SK-N-SH (cell line): ENCODE data around the gene GPX7. TPM values are rescaled to one million over a fixed set of nuclear protein-coding genes. Genes with fewer than 3 reads are reported as not detected.

Experiments used
- CTCF ChIA-PET: fragments of 300-600, 350-600 bp; formaldehyde crosslinking; extraction: SDS; loops from one replicate; lab custom pipeline; 2021; lab: Yijun Ruan, JAX
- POLR2A ChIA-PET: fragments of 350-600 bp; sonication (Branson Sonifier 250); formaldehyde crosslinking; extraction: SDS; loops from one replicate; lab custom pipeline; 2020; ENCODE audit warnings: antibody characterized with exemption, inconsistent platforms; lab: Yijun Ruan, JAX
- DNase-seq: peaks from one replicate; pipeline ENCODE4 v3.0.0; 2012
- H2AFZ ChIP-seq: fragments of 200-600 bp; sonication (generic); 2 replicates; pipeline ENCODE4 v1.8.1; 2016; ENCODE audit warnings: antibody characterized with exemption, mild to moderate bottlenecking, low read depth
- H3F3A ChIP-seq: fragments of 200-600 bp; sonication (generic); replicated peaks from 2 replicates; pipeline ENCODE3; 2016; ENCODE audit warnings: antibody characterized with exemption, mild to moderate bottlenecking; ENCODE audit not compliant: insufficient read depth
- H3K27ac ChIP-seq, 2 experiments: fragments of 200-500 bp in 1 of 2; fragments of 200-600 bp in 1 of 2; sonication (Bioruptor generic) in 1 of 2; sonication (generic), shearing (Covaris generic) in 1 of 2; 2 replicates each; pipeline versions ENCODE4 v1.5.1 to v1.6.1; 2014 to 2016; ENCODE audit warnings: low read depth in 2 of 2, inconsistent platforms in 1 of 2, low read length in 1 of 2, mild to moderate bottlenecking in 1 of 2, mixed read lengths in 1 of 2
- H3K27me3 ChIP-seq: fragments of 200-600 bp; sonication (generic), shearing (Covaris generic); 2 replicates; pipeline ENCODE4 v1.6.1; 2016; ENCODE audit warnings: mixed run types; ENCODE audit not compliant: insufficient read depth
- H3K36me3 ChIP-seq, 2 experiments: fragments of 200-500 bp in 1 of 2; fragments of 200-600 bp in 1 of 2; sonication (Bioruptor generic) in 1 of 2; sonication (generic) in 1 of 2; replicated peaks in 1 of 2; 2 replicates each; pipeline versions ENCODE3 to v1.5.1; 2014 to 2016; ENCODE audit warnings: low read length in 1 of 2, mild to moderate bottlenecking in 1 of 2; ENCODE audit not compliant: insufficient read depth in 2 of 2, control insufficient read depth in 1 of 2
- H3K4me1 ChIP-seq, 2 experiments: fragments of 200-500 bp in 1 of 2; fragments of 200-600 bp in 1 of 2; sonication (Bioruptor generic) in 1 of 2; sonication (generic), shearing (Covaris generic) in 1 of 2; 2 replicates each; pipeline versions ENCODE4 v1.5.1 to v1.6.1; 2014 to 2016; ENCODE audit warnings: low read depth in 1 of 2, low read length in 1 of 2, mixed run types in 1 of 2; ENCODE audit not compliant: insufficient read depth in 2 of 2, control insufficient read depth in 1 of 2
- H3K4me2 ChIP-seq: fragments of 200-600 bp; sonication (generic), shearing (Covaris generic); 2 replicates; pipeline ENCODE4 v1.6.1; 2017; ENCODE audit warnings: mixed run types
- H3K4me3 ChIP-seq, 2 experiments: fragments of 200-500 bp in 1 of 2; fragments of 200-600 bp in 1 of 2; sonication (Bioruptor generic) in 1 of 2; sonication (generic), shearing (Covaris generic) in 1 of 2; 2 replicates each; pipeline versions ENCODE4 v1.5.1 to v1.8.1; 2014 to 2016; ENCODE audit warnings: low read depth in 2 of 2, inconsistent platforms in 1 of 2, low read length in 1 of 2, mild to moderate bottlenecking in 1 of 2, mixed read lengths in 1 of 2, moderate library complexity in 1 of 2
- H3K79me2 ChIP-seq: fragments of 200-600 bp; sonication (generic); 2 replicates; pipeline ENCODE4 v1.8.1; 2017; ENCODE audit warnings: mild to moderate bottlenecking; ENCODE audit not compliant: insufficient read depth
- H3K9ac ChIP-seq: fragments of 200-600 bp; sonication (generic); 2 replicates; pipeline ENCODE4 v1.6.1; 2017; ENCODE audit warnings: mixed run types
- H3K9me2 ChIP-seq: fragments of 200-600 bp; sonication (generic); 2 replicates; pipeline ENCODE4 v1.6.1; 2017; ENCODE audit warnings: mixed run types
- H3K9me3 ChIP-seq: fragments of 200-600 bp; sonication (generic); 2 replicates; pipeline ENCODE4 v1.6.1; 2017; ENCODE audit warnings: mixed run types, mild to moderate bottlenecking, moderate library complexity
- H4K20me1 ChIP-seq: fragments of 200-600 bp; sonication (generic); 2 replicates; pipeline ENCODE4 v1.6.1; 2017; ENCODE audit warnings: mild to moderate bottlenecking, mixed run types; ENCODE audit not compliant: insufficient read depth
- EP300 ChIP-seq, 2 experiments: IDR thresholded peaks; 2 replicates each; pipeline versions ENCODE4 v1.4.0 to v1.6.1; 2012; ENCODE audit warnings: borderline replicate concordance in 1 of 2, low read depth in 1 of 2, low read length in 1 of 2
- EZH2phosphoT487 ChIP-seq: fragments of 200-600 bp; sonication (generic); IDR thresholded peaks from 2 replicates; pipeline ENCODE4 v1.6.1; 2017; ENCODE audit warnings: low read depth, mixed run types, mild to moderate bottlenecking, antibody characterized with exemption, moderate library complexity, borderline replicate concordance
- FOSL2 ChIP-seq: IDR thresholded peaks from 2 replicates; pipeline ENCODE4 v1.4.0; 2012; ENCODE audit warnings: low read depth, mild to moderate bottlenecking, moderate library complexity, borderline replicate concordance
- FOXJ3 ChIP-seq: sonication (generic); formaldehyde crosslinking; IDR thresholded peaks from 2 replicates; pipeline ENCODE4 v1.5.1; 2020; ENCODE audit warnings: mild to moderate bottlenecking, missing genetic modification reagents
- GATA2 ChIP-seq: sonication (generic); formaldehyde crosslinking; IDR thresholded peaks from 2 replicates; pipeline ENCODE4 v1.5.0; 2020; ENCODE audit warnings: mild to moderate bottlenecking, missing genetic modification reagents
- JUND ChIP-seq: IDR thresholded peaks from 2 replicates; pipeline ENCODE4 v1.4.0; 2012
- MEF2A ChIP-seq: IDR thresholded peaks from 2 replicates; pipeline ENCODE4 v1.4.0; 2012; ENCODE audit warnings: low read depth, borderline replicate concordance
- NFIC ChIP-seq: IDR thresholded peaks from 2 replicates; pipeline ENCODE4 v1.4.0; 2012; ENCODE audit warnings: borderline replicate concordance
- RAD21 ChIP-seq: IDR thresholded peaks from 2 replicates; pipeline ENCODE4 v1.6.1; 2012; ENCODE audit warnings: mild to moderate bottlenecking, low read length
- RFX5 ChIP-seq: IDR thresholded peaks from 2 replicates; pipeline ENCODE4 v1.6.1; 2012; ENCODE audit warnings: mild to moderate bottlenecking, improper control_type of control experiment, low read length
- SMC3 ChIP-seq: IDR thresholded peaks from 2 replicates; pipeline ENCODE4 v1.6.1; 2012; ENCODE audit warnings: low read depth, low read length, improper control_type of control experiment
- TCF12 ChIP-seq: IDR thresholded peaks from 2 replicates; pipeline ENCODE4 v1.4.0; 2012
- TEAD4 ChIP-seq: IDR thresholded peaks from 2 replicates; pipeline ENCODE4 v1.4.0; 2012; ENCODE audit warnings: mild to moderate bottlenecking, borderline replicate concordance; ENCODE audit not compliant: insufficient read depth
- YY1 ChIP-seq: IDR thresholded peaks from 2 replicates; pipeline ENCODE4 v1.4.0; 2012; ENCODE audit warnings: low read depth, mild to moderate bottlenecking
- WGBS: methylation state at CpG from one replicate; pipeline ENCODE4 v1.1.6; 2017; ENCODE audit warnings: low lambda C conversion rate; 5-methylcytosine and 5-hydroxymethylcytosine counted together
- polyA plus RNA-seq, 3 experiments: library from polyadenylated mRNA; depleted of rRNA; stranded (reverse); fragments of >200 nt; gene quantifications; 2 replicates each; pipeline ENCODE4 v1.2.3, GENCODE V29; 2012
- TF ChIP-seq, protein P1 (sequence below): IDR thresholded peaks from 2 replicates; pipeline ENCODE4 v1.6.1; 2012; ENCODE audit warnings: mild to moderate bottlenecking, low read depth, low read length, moderate library complexity
- TF ChIP-seq, protein P2 (sequence below): fragments of 150-350 bp; IDR thresholded peaks from 2 replicates; pipeline ENCODE4 v1.6.1; 2016; ENCODE audit warnings: mild to moderate bottlenecking, low read depth, low read length
- TF ChIP-seq, protein P3 (sequence below): IDR thresholded peaks from 2 replicates; pipeline ENCODE4 v1.4.0; 2012; ENCODE audit warnings: low read depth, borderline replicate concordance
- TF ChIP-seq, protein P4 (sequence below): fragments of 200-600 bp; sonication (generic); IDR thresholded peaks from 2 replicates; pipeline ENCODE4 v1.6.1; 2017; ENCODE audit warnings: antibody characterized with exemption, mild to moderate bottlenecking, moderate library complexity
- TF ChIP-seq, protein P5 (sequence below): fragments of 150-350 bp; IDR thresholded peaks from 2 replicates; pipeline ENCODE4 v1.6.1; 2017; ENCODE audit warnings: antibody characterized with exemption, low read length, low read depth, borderline replicate concordance

Gene GPX7
- polyA plus RNA-seq, 1 of the 3 experiments (the other 2 are of a cell fraction) = 6.2 TPM

DNA sequence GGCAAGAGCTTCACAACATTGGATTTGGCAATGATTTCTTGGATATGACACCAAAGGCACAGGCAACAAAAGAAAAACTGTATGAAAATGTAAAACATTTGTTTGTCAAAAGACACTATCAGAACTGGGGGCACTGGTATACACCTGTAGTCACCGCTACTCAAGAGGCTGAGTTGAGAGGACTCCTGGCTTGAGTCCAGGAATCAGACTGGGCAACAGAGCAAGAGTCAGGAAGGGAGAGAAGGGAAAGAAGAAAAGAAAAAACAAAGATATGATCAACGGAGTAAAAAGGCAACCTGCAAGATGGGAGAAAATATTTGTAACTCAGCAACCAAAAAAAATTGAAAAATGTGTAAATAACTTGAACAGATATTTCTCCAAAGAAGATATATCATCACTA lies 43.2 kb upstream of the GPX7 start (continued):
- TF ChIP-seq, protein P1, sequence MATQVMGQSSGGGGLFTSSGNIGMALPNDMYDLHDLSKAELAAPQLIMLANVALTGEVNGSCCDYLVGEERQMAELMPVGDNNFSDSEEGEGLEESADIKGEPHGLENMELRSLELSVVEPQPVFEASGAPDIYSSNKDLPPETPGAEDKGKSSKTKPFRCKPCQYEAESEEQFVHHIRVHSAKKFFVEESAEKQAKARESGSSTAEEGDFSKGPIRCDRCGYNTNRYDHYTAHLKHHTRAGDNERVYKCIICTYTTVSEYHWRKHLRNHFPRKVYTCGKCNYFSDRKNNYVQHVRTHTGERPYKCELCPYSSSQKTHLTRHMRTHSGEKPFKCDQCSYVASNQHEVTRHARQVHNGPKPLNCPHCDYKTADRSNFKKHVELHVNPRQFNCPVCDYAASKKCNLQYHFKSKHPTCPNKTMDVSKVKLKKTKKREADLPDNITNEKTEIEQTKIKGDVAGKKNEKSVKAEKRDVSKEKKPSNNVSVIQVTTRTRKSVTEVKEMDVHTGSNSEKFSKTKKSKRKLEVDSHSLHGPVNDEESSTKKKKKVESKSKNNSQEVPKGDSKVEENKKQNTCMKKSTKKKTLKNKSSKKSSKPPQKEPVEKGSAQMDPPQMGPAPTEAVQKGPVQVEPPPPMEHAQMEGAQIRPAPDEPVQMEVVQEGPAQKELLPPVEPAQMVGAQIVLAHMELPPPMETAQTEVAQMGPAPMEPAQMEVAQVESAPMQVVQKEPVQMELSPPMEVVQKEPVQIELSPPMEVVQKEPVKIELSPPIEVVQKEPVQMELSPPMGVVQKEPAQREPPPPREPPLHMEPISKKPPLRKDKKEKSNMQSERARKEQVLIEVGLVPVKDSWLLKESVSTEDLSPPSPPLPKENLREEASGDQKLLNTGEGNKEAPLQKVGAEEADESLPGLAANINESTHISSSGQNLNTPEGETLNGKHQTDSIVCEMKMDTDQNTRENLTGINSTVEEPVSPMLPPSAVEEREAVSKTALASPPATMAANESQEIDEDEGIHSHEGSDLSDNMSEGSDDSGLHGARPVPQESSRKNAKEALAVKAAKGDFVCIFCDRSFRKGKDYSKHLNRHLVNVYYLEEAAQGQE = no peak
- TF ChIP-seq, all 33 proteins: peak for 0

DNA sequence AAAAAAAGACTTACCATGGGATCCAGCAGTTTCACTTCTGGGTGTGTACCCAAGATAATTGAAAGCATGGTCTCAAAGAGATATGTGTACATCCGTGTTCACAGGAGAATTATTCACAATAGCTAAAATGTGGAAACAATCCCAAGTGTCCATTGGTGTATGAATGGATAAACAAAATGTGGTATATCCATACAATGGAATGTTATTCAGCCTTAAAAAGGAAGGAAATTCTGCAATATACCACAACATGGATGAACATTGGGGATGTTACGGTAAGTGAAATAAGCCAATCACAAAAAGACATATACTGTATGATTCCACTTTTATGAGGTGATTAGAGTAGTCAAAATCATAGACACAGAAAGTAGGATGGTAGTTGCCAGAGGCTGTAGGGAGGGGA lies 42.3 kb upstream of the GPX7 start:
- H3K4me3 ChIP-seq = no peak overlapping the region
- no peak overlapping the region for H3K4me2 ChIP-seq
- peaks cover 0 to 2% of the 10 kb centered on the region in 2 experiments; a peak in 3 of 4 replicates for H3K4me1 ChIP-seq
- WGBS = 93% methylated on average over 2 of the region's 2 CpGs
- no peaks in the 10 kb centered on the region for H3K27me3 ChIP-seq
- no peak for DNase-seq
- H3K9me3 ChIP-seq = no peaks in the 10 kb centered on the region
- CTCF ChIA-PET = no interaction called here
- H2AFZ ChIP-seq = no peak overlapping the region
- no peaks in the 10 kb centered on the region for H3K79me2 ChIP-seq
- POLR2A ChIA-PET = no interaction called here
- no peaks in the 10 kb centered on the region for H3F3A ChIP-seq
- H4K20me1 ChIP-seq = no peaks in the 10 kb centered on the region
- H3K9me2 ChIP-seq = no peaks in the 10 kb centered on the region
- no peaks in the 10 kb centered on the region for H3K36me3 ChIP-seq
- H3K9ac ChIP-seq = no peak overlapping the region
- TF ChIP-seq GATA2 (no peak), RAD21 (no peak), EP300 (IDR thresholded peaks at IDR 0.05; ENCODE audit: borderline replicate concordance in 1 of 2, low read depth in 1 of 2, low read length in 1 of 2) (no peak), FOXJ3 (CRISPR knock-in tag) (no peak), SMC3 (no peak), NFIC (no peak), YY1 (no peak), TEAD4 (no peak), MEF2A (no peak), FOSL2 (no peak), TCF12 (no peak), RFX5 (no peak), JUND (no peak), EZH2phosphoT487 (no peak)
- TF ChIP-seq, protein P2, sequence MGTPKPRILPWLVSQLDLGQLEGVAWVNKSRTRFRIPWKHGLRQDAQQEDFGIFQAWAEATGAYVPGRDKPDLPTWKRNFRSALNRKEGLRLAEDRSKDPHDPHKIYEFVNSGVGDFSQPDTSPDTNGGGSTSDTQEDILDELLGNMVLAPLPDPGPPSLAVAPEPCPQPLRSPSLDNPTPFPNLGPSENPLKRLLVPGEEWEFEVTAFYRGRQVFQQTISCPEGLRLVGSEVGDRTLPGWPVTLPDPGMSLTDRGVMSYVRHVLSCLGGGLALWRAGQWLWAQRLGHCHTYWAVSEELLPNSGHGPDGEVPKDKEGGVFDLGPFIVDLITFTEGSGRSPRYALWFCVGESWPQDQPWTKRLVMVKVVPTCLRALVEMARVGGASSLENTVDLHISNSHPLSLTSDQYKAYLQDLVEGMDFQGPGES = no peak
- TF ChIP-seq, protein P3, sequence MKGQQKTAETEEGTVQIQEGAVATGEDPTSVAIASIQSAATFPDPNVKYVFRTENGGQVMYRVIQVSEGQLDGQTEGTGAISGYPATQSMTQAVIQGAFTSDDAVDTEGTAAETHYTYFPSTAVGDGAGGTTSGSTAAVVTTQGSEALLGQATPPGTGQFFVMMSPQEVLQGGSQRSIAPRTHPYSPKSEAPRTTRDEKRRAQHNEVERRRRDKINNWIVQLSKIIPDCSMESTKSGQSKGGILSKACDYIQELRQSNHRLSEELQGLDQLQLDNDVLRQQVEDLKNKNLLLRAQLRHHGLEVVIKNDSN = no peak
- TF ChIP-seq, protein P4, sequence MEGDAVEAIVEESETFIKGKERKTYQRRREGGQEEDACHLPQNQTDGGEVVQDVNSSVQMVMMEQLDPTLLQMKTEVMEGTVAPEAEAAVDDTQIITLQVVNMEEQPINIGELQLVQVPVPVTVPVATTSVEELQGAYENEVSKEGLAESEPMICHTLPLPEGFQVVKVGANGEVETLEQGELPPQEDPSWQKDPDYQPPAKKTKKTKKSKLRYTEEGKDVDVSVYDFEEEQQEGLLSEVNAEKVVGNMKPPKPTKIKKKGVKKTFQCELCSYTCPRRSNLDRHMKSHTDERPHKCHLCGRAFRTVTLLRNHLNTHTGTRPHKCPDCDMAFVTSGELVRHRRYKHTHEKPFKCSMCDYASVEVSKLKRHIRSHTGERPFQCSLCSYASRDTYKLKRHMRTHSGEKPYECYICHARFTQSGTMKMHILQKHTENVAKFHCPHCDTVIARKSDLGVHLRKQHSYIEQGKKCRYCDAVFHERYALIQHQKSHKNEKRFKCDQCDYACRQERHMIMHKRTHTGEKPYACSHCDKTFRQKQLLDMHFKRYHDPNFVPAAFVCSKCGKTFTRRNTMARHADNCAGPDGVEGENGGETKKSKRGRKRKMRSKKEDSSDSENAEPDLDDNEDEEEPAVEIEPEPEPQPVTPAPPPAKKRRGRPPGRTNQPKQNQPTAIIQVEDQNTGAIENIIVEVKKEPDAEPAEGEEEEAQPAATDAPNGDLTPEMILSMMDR = no peak
- TF ChIP-seq, protein P5, sequence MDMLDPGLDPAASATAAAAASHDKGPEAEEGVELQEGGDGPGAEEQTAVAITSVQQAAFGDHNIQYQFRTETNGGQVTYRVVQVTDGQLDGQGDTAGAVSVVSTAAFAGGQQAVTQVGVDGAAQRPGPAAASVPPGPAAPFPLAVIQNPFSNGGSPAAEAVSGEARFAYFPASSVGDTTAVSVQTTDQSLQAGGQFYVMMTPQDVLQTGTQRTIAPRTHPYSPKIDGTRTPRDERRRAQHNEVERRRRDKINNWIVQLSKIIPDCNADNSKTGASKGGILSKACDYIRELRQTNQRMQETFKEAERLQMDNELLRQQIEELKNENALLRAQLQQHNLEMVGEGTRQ = no peak
- H3K27ac ChIP-seq = no peak overlapping the region
